ENCODE data around the gene ANKEF1. TPM values are rescaled to one million over a fixed set of nuclear protein-coding genes. Genes with fewer than 3 reads are reported as not detected.
"Not testable (repeated sequence)": the region's sequence is repeated elsewhere in the genome, so short reads cannot be mapped to it uniquely, and the experiment has no call there.

The ANKEF1 gene
- 1.2 TPM for polyA plus RNA-seq (ENCODE audit: insufficient read length)

- DNase-seq (ENCODE audit: low read depth), result peak; percentile 17
Measured at GRCh38 chr20:10034717-10035571, at the start of gene ANKEF1. TSS of gene ANKEF1 (plus strand) at chr20:10034987. CDS start at chr20:10038302, 3,315 bp downstream.

- no peak for DNase-seq (ENCODE audit: low read depth)
Measured at GRCh38 chr20:9985281-9985680, 49.5 kb upstream of the ANKEF1 start.

- no peak for DNase-seq (ENCODE audit: low read depth)
Measured at GRCh38 chr20:9985773-9986172, 49.0 kb upstream of the ANKEF1 start.

- DNase-seq (ENCODE audit: low read depth), result peak; percentile 34
Measured at GRCh38 chr20:9989066-9989724, 45.6 kb upstream of the ANKEF1 start.

- DNase-seq (ENCODE audit: low read depth), result no peak
Measured at GRCh38 chr20:9993137-9993536, 41.6 kb upstream of the ANKEF1 start.

- DNase-seq (ENCODE audit: low read depth), result no peak
Measured at GRCh38 chr20:9994676-9995075, 40.1 kb upstream of the ANKEF1 start.

- no peak for DNase-seq (ENCODE audit: low read depth)
Measured at GRCh38 chr20:9995510-9996272, 39.1 kb upstream of the ANKEF1 start.

GRCh38 chr20:9996944-9997343 lies 37.8 kb upstream of the ANKEF1 start:
- DNase-seq (ENCODE audit: low read depth), result no peak

GRCh38 chr20:9999645-10000044 lies 35.1 kb upstream of the ANKEF1 start:
- DNase-seq (ENCODE audit: low read depth), result no peak

- no peak for DNase-seq (ENCODE audit: low read depth)
Measured at GRCh38 chr20:10002866-10003265, 31.9 kb upstream of the ANKEF1 start.

GRCh38 chr20:10004900-10005299 lies 29.9 kb upstream of the ANKEF1 start:
- no peak for DNase-seq (ENCODE audit: low read depth)

- DNase-seq (ENCODE audit: low read depth), result no peak
Measured at GRCh38 chr20:10005885-10006284, 28.9 kb upstream of the ANKEF1 start.

GRCh38 chr20:10006447-10007090 lies 28.2 kb upstream of the ANKEF1 start:
- no peak for DNase-seq (ENCODE audit: low read depth)

- no peak for DNase-seq (ENCODE audit: low read depth)
Measured at GRCh38 chr20:10007158-10007557, 27.6 kb upstream of the ANKEF1 start.

GRCh38 chr20:10007747-10008146 lies 27.0 kb upstream of the ANKEF1 start:
- DNase-seq (ENCODE audit: low read depth), result no peak

- no peak for DNase-seq (ENCODE audit: low read depth)
Measured at GRCh38 chr20:10012464-10012863, 22.3 kb upstream of the ANKEF1 start.

- no peak for DNase-seq (ENCODE audit: low read depth)
Measured at GRCh38 chr20:10014431-10014830, 20.4 kb upstream of the ANKEF1 start.

GRCh38 chr20:10020937-10021336 lies 13.8 kb upstream of the ANKEF1 start:
- no peak for DNase-seq (ENCODE audit: low read depth)

GRCh38 chr20:10022625-10023024 lies 12.2 kb upstream of the ANKEF1 start:
- DNase-seq (ENCODE audit: low read depth), result no peak

GRCh38 chr20:10023911-10024310 lies 10.9 kb upstream of the ANKEF1 start:
- peak; percentile 26 for DNase-seq (ENCODE audit: low read depth)

GRCh38 chr20:10031451-10032215 lies 3.2 kb upstream of the ANKEF1 start:
- DNase-seq (ENCODE audit: low read depth), result not testable (repeated sequence)

All from forelimb muscle (tissue), 1 donor.